ENCODE measurements around the gene OGFRL1.

- TF ChIP-seq RAD21 (IDR thresholded peaks at IDR 0.05; ENCODE audit: low read depth): no peak
- TF ChIP-seq MAX (IDR thresholded peaks at IDR 0.05): no peak
- no peak for TF ChIP-seq ZBTB7A (IDR thresholded peaks at IDR 0.05; ENCODE audit: low read depth)
- TF ChIP-seq TAF1 (IDR thresholded peaks at IDR 0.05; ENCODE audit: low read depth): no peak
Observed at GRCh38 chr6:71245265-71246049, 43.2 kb upstream of the OGFRL1 start.
